ENCODE results near the gene ZNF92.
"Not testable (repeated sequence)": the region's sequence is repeated elsewhere in the genome, so short reads cannot be mapped to it uniquely, and the experiment has no call there.

The ZNF92 gene

DNA sequence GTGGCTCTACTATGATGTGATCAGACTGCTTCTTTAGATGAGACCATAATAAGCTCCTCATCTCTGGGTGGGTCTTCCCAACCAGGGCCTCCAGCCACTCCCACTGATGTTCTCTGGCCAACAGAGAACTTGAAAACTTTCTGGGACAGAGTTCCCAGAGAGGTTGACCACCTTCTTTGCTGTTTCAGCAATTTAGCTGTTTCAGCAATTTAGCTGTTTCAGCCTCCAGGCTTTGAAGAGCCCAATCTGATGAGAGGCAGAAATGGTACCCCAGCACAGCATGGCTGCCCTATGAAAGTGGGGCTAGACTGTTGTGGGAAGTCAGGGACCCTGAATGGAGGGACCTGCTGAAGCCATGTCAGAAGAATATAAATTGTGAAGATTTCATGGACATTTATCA is 49.0 kb downstream of the ZNF92 start:
- H3K27ac ChIP-seq: no peak overlapping the region
- DNase-seq (ENCODE audit: low read depth, low spot score): no peak

DNA sequence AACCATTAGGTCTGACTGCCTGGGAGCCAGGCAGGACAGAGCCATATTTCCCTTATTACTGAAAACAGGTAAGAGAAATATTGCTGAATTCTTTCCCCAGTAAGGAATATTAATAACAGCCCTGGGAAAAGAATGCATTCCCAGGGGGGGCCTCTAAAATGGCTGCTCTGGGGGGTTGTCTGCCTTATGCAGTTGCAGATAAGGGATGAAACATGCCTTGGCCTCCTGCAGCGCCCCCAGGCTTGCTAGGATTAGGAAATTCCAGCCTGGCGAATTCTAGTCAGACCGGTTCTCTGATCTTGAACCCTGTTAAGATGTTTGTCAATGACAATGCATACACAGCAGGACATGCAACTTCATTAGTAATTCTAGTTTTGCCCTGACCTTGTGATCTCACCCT is 49.6 kb downstream of the ZNF92 start:
- not testable (repeated sequence) for H3K27ac ChIP-seq; DNase-seq (ENCODE audit: low read depth, low spot score)

DNA sequence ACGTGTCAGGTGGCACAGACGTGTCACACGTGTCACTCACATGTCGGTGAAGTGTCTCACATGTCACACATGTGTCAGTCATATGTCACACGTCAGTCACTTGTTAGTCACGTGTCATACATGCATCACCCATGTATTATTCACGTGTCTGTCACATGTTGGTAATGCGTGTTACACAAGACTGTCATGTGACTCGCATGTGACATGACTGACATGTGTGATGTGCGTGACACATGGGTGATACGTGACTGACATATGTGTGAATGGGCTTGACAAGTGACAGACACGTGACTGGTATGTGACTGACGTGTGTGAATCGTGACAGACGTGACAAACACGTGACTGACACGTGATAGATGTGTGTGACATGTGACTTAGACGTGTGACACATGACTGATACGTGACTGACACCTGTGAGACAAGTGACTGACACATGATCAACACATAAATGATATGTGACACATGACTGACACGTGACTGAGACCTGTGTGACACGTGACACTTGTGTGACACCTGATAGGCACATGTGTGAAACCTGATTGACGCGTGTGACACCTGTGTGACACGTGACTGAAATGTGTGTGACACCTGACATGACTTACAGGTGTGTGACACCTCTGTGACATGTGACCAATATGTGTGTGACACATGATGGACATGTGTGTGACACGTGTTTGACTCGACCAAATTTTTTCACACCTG is 56.1 kb downstream of the ZNF92 start:
- H3K27ac ChIP-seq: no peak overlapping the region
- DNase-seq (ENCODE audit: low read depth, low spot score): no peak

DNA sequence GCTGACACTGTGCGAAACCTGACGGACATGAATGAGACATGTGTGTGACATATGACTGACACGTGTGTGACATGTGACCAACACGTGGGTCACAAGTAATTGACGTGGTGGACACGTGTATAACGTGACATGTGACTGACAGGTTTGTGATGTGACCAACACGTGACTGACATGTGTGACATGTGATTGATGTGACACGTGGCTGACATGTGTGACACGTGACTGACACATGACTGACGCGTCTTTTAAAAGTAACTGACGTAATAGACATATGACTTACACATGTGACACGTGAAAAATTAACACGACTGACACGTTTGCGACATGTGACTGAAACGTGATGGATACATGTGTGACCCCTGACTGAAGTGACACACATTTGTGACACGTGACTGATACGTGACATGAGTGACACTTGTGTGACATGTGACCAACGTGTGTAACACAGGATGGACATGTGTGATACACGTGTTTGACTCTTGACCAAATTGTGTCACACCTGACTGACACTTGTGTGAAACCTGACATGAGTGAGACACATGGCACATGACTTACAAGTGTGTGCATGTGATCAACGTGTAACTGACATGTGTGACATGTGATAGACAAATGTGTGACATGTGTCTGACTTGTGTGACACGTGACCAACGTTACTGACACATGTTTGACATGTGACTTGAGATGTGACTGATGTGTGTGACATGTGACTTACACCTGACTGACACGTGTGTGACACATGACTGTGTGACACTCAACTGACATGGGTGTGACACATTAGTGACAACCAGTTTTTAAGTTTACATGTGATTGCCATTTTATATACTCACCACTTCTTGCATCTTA is 56.9 kb downstream of the ZNF92 start:
- H3K27ac ChIP-seq: no peak overlapping the region
- DNase-seq (ENCODE audit: low read depth, low spot score): no peak

DNA sequence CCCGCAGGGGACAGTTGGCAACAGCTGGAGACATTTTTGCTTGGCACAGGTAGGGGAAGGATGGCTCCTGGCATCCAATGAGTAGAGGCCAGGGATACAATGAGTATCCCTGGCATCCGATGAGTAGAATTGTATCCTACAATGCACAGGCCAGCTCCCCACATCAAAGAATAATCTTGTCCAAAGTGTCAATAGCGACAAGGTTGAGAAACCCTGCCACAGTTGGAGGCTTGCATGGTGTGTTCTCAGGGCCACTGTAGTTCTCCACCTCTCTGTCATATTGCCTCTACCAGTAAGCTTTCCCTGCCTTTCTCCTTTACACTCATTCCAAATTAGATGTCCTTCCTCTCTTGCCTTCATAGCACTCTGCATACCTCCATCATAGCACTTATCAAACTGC is 60.7 kb downstream of the ZNF92 start:
- H3K27ac ChIP-seq: no peak overlapping the region
- DNase-seq (ENCODE audit: low read depth, low spot score): no peak

DNA sequence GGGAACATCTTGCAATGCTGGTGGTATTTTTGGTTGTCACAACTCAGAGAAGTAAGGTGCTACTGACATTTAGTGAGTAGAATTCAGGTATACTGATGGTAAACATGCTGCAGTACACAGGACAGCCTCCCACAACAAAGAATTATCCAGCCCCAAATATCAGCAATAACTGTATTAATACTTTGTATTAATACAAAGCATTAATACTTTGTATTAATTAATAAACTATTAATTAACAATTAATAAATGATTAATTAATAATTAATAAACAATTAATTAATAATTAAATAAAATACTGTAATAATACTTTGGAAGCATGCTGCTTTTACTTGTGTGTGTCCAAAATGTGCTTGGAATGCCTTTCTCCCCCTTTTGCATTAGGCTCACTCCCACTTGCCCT is 62.5 kb downstream of the ZNF92 start:
- no peak overlapping the region for H3K27ac ChIP-seq
- no peak for DNase-seq (ENCODE audit: low read depth, low spot score)

DNA sequence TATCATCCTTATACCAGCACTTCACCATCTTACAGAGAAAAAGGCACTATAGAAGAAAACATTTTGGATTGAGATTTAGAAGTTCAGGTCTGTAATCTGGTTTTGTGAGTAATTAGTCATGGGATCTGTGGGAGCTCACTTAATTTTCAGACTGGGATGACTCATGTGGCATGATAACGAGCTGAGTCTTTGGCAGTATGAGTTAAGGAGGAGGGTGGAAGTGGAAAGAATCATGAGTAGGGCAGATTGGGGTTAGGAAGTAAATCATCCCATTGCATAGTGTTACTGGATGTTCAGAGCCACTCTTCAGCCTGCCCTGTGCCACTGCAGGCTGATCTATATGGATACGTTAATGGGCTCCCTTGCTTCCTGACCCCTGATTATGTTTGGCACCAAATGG is 64.9 kb downstream of the ZNF92 start:
- DNase-seq (ENCODE audit: low read depth, low spot score): peak; percentile 73
- H3K27ac ChIP-seq: peak overlapping the region; percentile 29

DNA sequence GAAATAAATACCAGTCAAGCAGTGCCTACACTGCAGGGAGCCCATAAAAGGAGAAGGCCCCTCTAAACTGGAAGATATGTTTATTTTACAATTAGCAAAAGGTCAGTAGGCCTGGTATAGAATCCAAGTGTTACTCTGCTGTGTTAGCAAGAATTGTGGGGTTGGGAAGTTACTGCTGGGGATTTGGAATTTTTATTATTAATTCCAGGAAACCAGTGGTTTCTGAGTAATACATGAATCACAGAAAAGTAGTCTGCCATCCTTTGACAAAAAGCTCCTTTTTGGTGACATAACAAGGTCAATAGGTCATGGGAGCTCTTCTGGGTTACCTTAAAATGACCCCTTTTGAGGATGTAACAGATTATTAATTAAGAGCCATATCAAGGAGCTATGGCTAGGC is 67.4 kb downstream of the ZNF92 start:
- H3K27ac ChIP-seq: no peak overlapping the region
- DNase-seq (ENCODE audit: low read depth, low spot score): peak; percentile 12

DNA sequence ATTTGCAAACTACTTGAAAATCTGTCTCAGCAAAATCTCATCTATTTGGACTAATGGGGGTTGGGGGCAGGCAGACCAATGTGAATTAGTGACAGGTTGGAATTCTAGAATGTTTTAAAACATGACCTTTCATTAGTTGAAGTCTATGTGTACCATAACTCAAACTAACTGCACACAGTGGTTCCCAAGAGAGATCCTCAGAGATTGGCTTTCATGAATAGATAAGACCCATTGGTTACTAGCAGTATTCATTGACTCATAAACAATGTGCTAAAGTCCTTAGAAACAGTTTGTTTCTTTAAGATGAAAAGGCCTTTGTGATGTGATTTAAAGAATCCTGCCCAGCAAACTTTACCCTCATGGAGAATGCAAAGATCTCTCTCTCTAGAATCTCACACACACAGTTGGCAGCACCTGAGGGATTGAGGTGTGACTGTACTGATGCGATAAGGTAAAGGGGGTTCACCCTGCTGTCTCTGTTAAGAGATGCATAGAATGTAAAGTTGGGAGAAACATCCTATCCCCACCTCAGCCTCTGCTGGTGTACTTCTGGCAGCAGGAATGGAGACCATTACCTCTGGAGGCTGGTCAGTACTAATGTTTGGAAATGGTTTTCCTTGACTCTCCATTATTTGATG is 70.7 kb downstream of the ZNF92 start:
- no peak overlapping the region for H3K27ac ChIP-seq
- no peak for DNase-seq (ENCODE audit: low read depth, low spot score)

DNA sequence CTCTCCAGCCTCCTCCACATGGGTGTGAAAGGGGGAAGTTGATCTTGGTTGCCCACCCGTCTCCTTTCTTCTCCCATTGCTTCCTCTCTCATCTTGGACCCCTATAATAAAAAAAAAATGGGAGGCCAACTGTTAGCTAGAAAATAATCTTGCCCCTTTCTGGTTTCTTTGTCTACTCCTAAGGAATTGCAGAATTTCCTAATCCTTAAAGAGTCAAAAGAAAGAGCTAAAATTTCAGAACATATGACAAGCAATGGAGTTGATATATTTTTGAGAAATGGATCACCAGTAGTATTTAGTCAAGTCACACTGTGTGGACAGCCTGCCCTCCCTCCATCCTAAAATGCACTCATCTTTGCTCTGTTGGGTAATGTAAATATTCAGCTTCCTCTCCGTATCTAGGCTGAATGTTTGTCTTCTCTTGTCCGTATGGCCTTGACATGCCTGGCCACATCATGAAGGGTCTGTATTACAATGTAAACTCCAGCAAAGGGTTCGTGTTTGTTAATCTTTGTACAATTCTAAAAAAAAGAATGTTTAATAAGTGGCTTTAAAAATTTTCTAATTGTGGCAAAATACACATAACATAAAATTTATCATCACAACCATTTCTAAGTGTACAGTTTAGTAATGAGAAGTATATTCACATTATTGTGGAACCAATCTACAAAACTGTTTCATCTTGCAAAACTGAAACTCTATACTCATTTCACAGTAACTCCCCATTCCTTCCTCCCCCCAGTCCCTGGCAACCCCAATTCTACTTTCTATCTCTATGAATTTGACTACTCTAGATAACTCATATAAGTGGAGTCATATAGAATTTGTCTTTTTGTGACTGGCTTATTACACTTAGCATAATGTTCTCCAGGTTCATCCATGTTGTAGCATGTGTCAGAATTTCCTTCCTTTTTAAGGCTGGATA is 71.5 kb downstream of the ZNF92 start:
- no peak overlapping the region for H3K27ac ChIP-seq
- DNase-seq (ENCODE audit: low read depth, low spot score): no peak

DNA sequence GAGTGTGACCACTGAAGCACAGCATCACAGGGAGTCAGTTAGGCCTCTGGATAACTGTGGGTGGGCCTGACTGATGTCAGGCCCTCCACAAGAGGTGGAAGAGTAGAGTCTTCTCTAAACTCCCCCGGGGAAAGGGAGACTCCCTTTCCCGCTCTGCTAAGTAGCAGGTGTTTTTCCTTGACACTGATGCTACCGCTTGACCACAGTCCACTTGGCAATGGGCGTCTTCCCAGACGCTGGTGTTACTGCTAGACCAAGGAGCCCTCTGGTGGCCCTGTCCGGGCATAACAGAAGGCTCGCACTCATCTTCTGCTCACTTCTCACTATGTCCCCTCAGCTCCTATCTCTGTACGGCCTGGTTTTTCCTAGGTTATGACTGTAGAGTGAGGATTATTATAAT is 73.4 kb downstream of the ZNF92 start:
- DNase-seq (ENCODE audit: low read depth, low spot score); H3K27ac ChIP-seq: not testable (repeated sequence)

DNA sequence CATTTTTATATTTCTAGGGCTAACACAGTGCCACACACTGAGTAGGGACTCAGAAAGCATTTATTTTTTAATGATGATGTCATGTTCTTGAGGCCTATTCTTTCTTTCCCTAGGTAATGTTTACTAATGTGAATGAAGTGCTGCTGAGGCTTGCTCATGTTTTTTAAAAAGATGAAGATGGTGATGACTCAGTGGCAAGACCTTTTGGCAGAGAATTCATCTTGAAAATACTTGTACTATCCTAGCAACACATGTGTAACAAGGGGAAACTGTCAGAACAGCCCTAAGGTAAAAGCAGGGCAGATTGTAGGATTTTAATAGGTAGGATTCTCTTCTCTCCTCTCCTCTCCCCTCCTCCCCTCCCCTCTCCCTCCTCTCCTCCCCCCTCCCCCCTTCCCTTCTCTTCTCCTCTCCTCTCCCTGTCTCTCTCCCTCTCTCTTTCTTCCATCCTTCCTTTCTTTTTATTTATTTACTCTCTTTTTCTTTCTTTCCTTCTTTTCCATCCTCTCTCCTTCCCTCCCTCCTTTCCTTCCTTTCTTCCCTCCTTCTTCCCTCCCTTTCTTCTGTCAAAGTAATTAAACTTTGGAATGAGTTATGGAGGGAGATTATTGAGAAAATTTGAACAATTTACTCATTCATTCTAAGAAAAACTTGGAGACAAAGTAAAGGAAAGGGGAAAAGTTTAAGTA is 75.3 kb downstream of the ZNF92 start:
- peak overlapping the region; percentile 39 for H3K27ac ChIP-seq
- DNase-seq (ENCODE audit: low read depth, low spot score): peak; percentile 89

DNA sequence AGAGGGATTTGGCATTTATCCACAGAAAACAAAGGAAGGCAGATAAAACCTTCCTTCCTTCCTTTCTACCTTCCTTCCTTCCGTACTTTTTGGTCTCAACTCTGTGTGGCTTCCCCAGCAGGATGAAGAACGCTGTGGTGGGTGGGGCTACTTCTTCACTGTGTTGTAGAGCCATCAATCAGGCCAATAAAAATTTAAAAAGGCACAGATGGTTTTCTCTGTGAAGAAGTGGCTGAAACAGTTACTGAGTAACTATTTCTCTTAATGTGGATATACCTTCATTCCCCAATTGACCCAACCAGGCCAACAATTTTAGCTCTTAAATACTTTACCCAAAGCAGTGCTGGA is 75.8 kb downstream of the ZNF92 start:
- peak overlapping the region; percentile 39 for H3K27ac ChIP-seq

More for the DNA sequence above, 75.8 kb downstream of the ZNF92 start:
- DNase-seq (ENCODE audit: low read depth, low spot score): no peak

Measured in epithelial cell of prostate (primary cell).